ENCODE results near the gene ITGB5. TPM values are rescaled to one million over a fixed set of nuclear protein-coding genes. Genes with fewer than 3 reads are reported as not detected.

The ITGB5 gene
- total and polyA plus RNA-seq, 2 donors (not counting 3 experiments of a cell fraction or from before 2014, with no cell fraction given): 144 to 170 TPM

DNA sequence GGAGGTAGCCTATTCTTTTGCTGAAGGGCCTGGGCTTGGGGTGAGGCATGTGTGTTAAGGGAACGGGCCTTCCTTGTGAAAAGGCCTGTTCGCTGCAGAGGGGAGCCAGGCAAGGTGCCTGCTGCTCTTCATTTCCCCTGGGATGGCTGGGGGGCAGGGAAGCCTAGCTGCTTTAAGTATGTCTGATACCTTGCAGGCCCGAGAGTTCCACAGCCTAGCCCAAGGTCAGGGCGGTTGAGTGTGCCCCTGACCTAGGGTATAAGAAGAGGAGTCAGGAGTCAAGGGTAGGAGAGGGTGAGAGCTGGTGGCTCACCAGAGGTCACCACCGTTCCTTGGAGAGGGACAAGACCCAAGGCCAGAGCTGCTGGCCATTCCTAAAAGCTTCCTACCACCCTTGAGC is 110.3 kb downstream of the ITGB5 start:
- ChIA-PET POLR2A (no interaction called here), CTCF (interaction anchor here (1.0 to 2.2 kb wide), 2 partner anchors 10 to 69 kb away, joined by 3 to 22 read pairs; no protein-coding TSS in a partner anchor)
- dilution Hi-C loops (cut with MboI; ENCODE audit: extremely low pct_ligation_motif_present, low sequenced_read_pairs): no loop called here
- Histone ChIP-seq H4K20me1 (replicated peaks; ENCODE audit: control insufficient read depth, extremely low read depth, insufficient read depth, low read length) (no peaks in the 10 kb centered on the region), H3K4me3 (replicated peaks in 1 of 3; ENCODE audit: insufficient read depth in 1 of 3, low read depth in 1 of 3, low read length in 3 of 3) (no peak overlapping the region), H3K79me2 (ENCODE audit: control insufficient read depth, insufficient read depth, low read length) (no peaks in the 10 kb centered on the region), H3K9me3 (replicated peaks; ENCODE audit: control insufficient read depth, insufficient read depth, low read length) (no peaks in the 10 kb centered on the region), H3K4me2 (ENCODE audit: insufficient read depth, low read length) (no peak overlapping the region), H3K9me1 (replicated peaks; ENCODE audit: control insufficient read depth, extremely low read depth, insufficient read depth, low read length) (no peaks in the 10 kb centered on the region), H3K36me3 (ENCODE audit: control insufficient read depth in 2 of 2, extremely low read depth in 1 of 2, insufficient read depth in 2 of 2, low read length in 2 of 2) (no peaks in the 10 kb centered on the region), H2AFZ (ENCODE audit: low read depth, low read length) (no peak overlapping the region), H3K27me3 (ENCODE audit: control insufficient read depth in 2 of 2, insufficient read depth in 2 of 2, low read length in 2 of 2) (no peaks in the 10 kb centered on the region), H3K4me1 (ENCODE audit: control insufficient read depth, extremely low read depth, insufficient read depth, low read length) (peaks cover 53% of the 10 kb centered on the region), H3K9ac (replicated peaks; ENCODE audit: extremely low read depth, insufficient read depth, low read length) (no peak overlapping the region), H3K27ac (ENCODE audit: insufficient read depth, low read depth, low read length) (no peak overlapping the region)
- no peak for FAIRE-seq
- BruUV-seq (replicated peaks): no TSS peak
- no peak for TF ChIP-seq MAX (IDR thresholded peaks at IDR 0.05; ENCODE audit: insufficient read depth, insufficient read length)
- TF ChIP-seq EZH2 (IDR thresholded peaks at IDR 0.05; ENCODE audit: borderline replicate concordance, low read depth, low read length, severe bottlenecking): no peak
- no peak for TF ChIP-seq CTCF (IDR thresholded peaks at IDR 0.05; ENCODE audit: extremely low read depth in 1 of 2, insufficient read depth in 1 of 2, low read depth in 1 of 2, low read length in 2 of 2)
- no peak for TF ChIP-seq GATA2 (IDR thresholded peaks at IDR 0.05; ENCODE audit: insufficient read depth, insufficient read length, low read depth, low read length)
- TF ChIP-seq POLR2A (IDR thresholded peaks at IDR 0.05; ENCODE audit: low read depth, low read length): no peak
- TF ChIP-seq JUN (IDR thresholded peaks at IDR 0.05; ENCODE audit: borderline replicate concordance, insufficient read depth, insufficient read length, low read depth): no peak
- TF ChIP-seq MYC (IDR thresholded peaks at IDR 0.05; ENCODE audit: low read depth, low read length): no peak
- no peak for TF ChIP-seq FOS (IDR thresholded peaks at IDR 0.05; ENCODE audit: borderline replicate concordance, insufficient read depth, low read length)
- no peak for TF ChIP-seq POLR2AphosphoS5 (IDR thresholded peaks at IDR 0.05; ENCODE audit: insufficient read depth, low read depth, low read length)
- DNase-seq (ENCODE audit: low read depth, low spot score): no peak
- intact Hi-C loops (cut with micrococcal nuclease): loop anchor here (10.0 kb wide), 1 partner anchor 278 kb away; the partner anchor contains the start of gene HEG1

Measured in endothelial cell of umbilical vein (primary cell).